Measurements from ENCODE around the gene RASSF5. TPM values are rescaled to one million over a fixed set of nuclear protein-coding genes. Genes with fewer than 3 reads are reported as not detected.
A peak's percentile ranks its signal among the peaks of the same experiment; 100 is the strongest.

Gene RASSF5
- total RNA-seq, 2 donors from 2014 or later: 177 to 188 TPM

GRCh38 chr1:206568779-206569352 is 61.5 kb downstream of the RASSF5 start:
- peaks cover 19% of the 10 kb centered on the region for H3K36me3 Mint-ChIP-seq (ENCODE audit: low read depth)
- H3K9me3 ChIP-seq (ENCODE audit: control insufficient read depth, low read length, poor library complexity, severe bottlenecking): no peaks in the 10 kb centered on the region
- peak overlapping the region; percentile 86 for H3K4me3 Mint-ChIP-seq
- no peak for DNase-seq
- peaks cover 83% of the 10 kb centered on the region for H3K4me1 Mint-ChIP-seq
- H3K27me3 Mint-ChIP-seq: no peaks in the 10 kb centered on the region
- peak overlapping the region; percentile 100 for H3K27ac Mint-ChIP-seq
- ATAC-seq: peak; percentile 77

GRCh38 chr1:206569556-206569955 is 62.2 kb downstream of the RASSF5 start:
- peak overlapping the region; percentile 100 for H3K27ac Mint-ChIP-seq
- H3K27me3 Mint-ChIP-seq: no peaks in the 10 kb centered on the region

GRCh38 chr1:206570529-206570928 is 63.2 kb downstream of the RASSF5 start:
- DNase-seq (no peak), ATAC-seq (no peak)
- H3K27me3 Mint-ChIP-seq: no peaks in the 10 kb centered on the region
- no peaks in the 10 kb centered on the region for H3K9me3 ChIP-seq (ENCODE audit: control insufficient read depth, low read length, poor library complexity, severe bottlenecking)
- H3K27ac Mint-ChIP-seq: peak overlapping the region; percentile 100
- H3K36me3 Mint-ChIP-seq (ENCODE audit: low read depth): peaks cover 17% of the 10 kb centered on the region
- peaks cover 82% of the 10 kb centered on the region for H3K4me1 Mint-ChIP-seq
- peak overlapping the region; percentile 75 for H3K4me3 Mint-ChIP-seq

More at GRCh38 chr1:206569556-206569955, 62.2 kb downstream of the RASSF5 start:
- ATAC-seq: no peak
- H3K36me3 Mint-ChIP-seq (ENCODE audit: low read depth): peaks cover 17% of the 10 kb centered on the region
- H3K4me1 Mint-ChIP-seq: peaks cover 82% of the 10 kb centered on the region
- H3K4me3 Mint-ChIP-seq: peak overlapping the region; percentile 25
- H3K9me3 ChIP-seq (ENCODE audit: control insufficient read depth, low read length, poor library complexity, severe bottlenecking): no peaks in the 10 kb centered on the region
- DNase-seq: no peak

GRCh38 chr1:206572835-206573234 is 65.5 kb downstream of the RASSF5 start:
- H3K4me1 Mint-ChIP-seq: peaks cover 83% of the 10 kb centered on the region
- H3K27ac Mint-ChIP-seq: peak overlapping the region; percentile 100
- H3K9me3 ChIP-seq (ENCODE audit: control insufficient read depth, low read length, poor library complexity, severe bottlenecking): no peaks in the 10 kb centered on the region
- ATAC-seq (no peak), DNase-seq (no peak)
- H3K27me3 Mint-ChIP-seq: no peaks in the 10 kb centered on the region
- peak overlapping the region; percentile 41 for H3K4me3 Mint-ChIP-seq
- H3K36me3 Mint-ChIP-seq (ENCODE audit: low read depth): peaks cover 14% of the 10 kb centered on the region

DNA sequence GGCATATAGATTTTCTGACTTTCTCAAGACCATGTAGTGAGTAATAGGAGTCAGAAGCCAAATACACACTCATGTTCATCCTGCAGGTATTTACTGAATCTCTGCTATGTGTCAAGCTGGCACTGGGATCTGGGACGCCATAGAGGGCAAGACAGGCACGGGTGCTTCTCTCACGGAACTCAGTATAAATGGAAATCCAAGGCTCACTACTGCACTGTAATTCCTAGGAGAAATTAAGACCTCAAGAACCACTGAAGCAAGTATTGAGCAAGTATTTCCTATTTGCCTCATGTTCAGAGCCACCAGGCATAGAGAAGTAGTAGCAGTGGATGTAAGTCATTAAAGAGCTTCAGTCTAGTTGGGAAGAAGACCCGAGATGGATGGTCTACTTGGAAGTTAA is 66.0 kb downstream of the RASSF5 start:
- peaks cover 17% of the 10 kb centered on the region for H3K36me3 Mint-ChIP-seq (ENCODE audit: low read depth)
- H3K27ac Mint-ChIP-seq: peak overlapping the region; percentile 100
- peak overlapping the region; percentile 41 for H3K4me3 Mint-ChIP-seq

DNA sequence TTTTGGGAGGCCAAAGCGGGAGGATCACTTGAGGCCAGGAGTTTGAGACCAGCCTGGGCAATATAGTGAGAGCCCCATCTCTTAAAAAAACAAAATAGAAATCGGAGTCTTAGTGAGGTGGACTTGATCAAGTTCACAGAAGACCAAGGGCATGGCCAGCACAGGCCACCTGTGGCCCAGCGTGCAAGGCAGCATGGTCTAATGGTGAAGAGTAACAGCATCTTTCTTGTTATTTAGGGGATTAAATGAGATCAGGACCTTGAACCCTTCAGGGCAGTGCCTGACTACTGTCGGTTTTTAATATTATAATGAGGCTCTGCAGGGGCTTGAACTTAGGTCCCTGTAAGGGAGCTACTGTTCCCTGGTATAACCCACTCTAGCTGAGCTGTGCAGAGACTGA is 66.4 kb downstream of the RASSF5 start:
- Mint-ChIP-seq H3K4me1 (peaks cover 84% of the 10 kb centered on the region), H3K36me3 (ENCODE audit: low read depth) (peaks cover 17% of the 10 kb centered on the region)

More for the DNA sequence above, 66.0 kb downstream of the RASSF5 start:
- ATAC-seq (no peak), DNase-seq (no peak)
- Mint-ChIP-seq H3K27me3 (no peaks in the 10 kb centered on the region), H3K4me1 (peaks cover 84% of the 10 kb centered on the region)
- no peaks in the 10 kb centered on the region for H3K9me3 ChIP-seq (ENCODE audit: control insufficient read depth, low read length, poor library complexity, severe bottlenecking)

GRCh38 chr1:206575165-206575893 is 68.0 kb downstream of the RASSF5 start:
- no peaks in the 10 kb centered on the region for H3K9me3 ChIP-seq (ENCODE audit: control insufficient read depth, low read length, poor library complexity, severe bottlenecking)
- Mint-ChIP-seq H3K4me3 (peak overlapping the region; percentile 93), H3K36me3 (ENCODE audit: low read depth) (peaks cover 17% of the 10 kb centered on the region), H3K4me1 (peaks cover 86% of the 10 kb centered on the region), H3K27me3 (no peaks in the 10 kb centered on the region), H3K27ac (peak overlapping the region; percentile 100)
- ATAC-seq (peak; percentile 73), DNase-seq (peak in 2 of 3 donors; percentile 31)

More for the DNA sequence above, 66.4 kb downstream of the RASSF5 start:
- Mint-ChIP-seq H3K27ac (peak overlapping the region; percentile 100), H3K27me3 (no peaks in the 10 kb centered on the region), H3K4me3 (peak overlapping the region; percentile 41)
- no peaks in the 10 kb centered on the region for H3K9me3 ChIP-seq (ENCODE audit: control insufficient read depth, low read length, poor library complexity, severe bottlenecking)
- ATAC-seq: no peak
- no peak for DNase-seq

- Mint-ChIP-seq H3K27ac (peak overlapping the region; percentile 100), H3K4me3 (peak overlapping the region; percentile 93), H3K36me3 (ENCODE audit: low read depth) (peaks cover 19% of the 10 kb centered on the region), H3K4me1 (peaks cover 89% of the 10 kb centered on the region), H3K27me3 (no peaks in the 10 kb centered on the region)
- DNase-seq (no peak), ATAC-seq (no peak)
- H3K9me3 ChIP-seq (ENCODE audit: control insufficient read depth, low read length, poor library complexity, severe bottlenecking): no peaks in the 10 kb centered on the region
Observed at GRCh38 chr1:206575894-206576737, 68.8 kb downstream of the RASSF5 start.

GRCh38 chr1:206577626-206578025 is 70.3 kb downstream of the RASSF5 start:
- H3K9me3 ChIP-seq (ENCODE audit: control insufficient read depth, low read length, poor library complexity, severe bottlenecking): no peaks in the 10 kb centered on the region
- Mint-ChIP-seq H3K27me3 (no peaks in the 10 kb centered on the region), H3K4me1 (peaks cover 86% of the 10 kb centered on the region), H3K4me3 (peak overlapping the region; percentile 93), H3K36me3 (ENCODE audit: low read depth) (peaks cover 16% of the 10 kb centered on the region), H3K27ac (peak overlapping the region; percentile 100)
- ATAC-seq: no peak
- DNase-seq: no peak

GRCh38 chr1:206578068-206578977 is 71.0 kb downstream of the RASSF5 start:
- Mint-ChIP-seq H3K4me3 (peak overlapping the region; percentile 93), H3K27ac (peak overlapping the region; percentile 100), H3K36me3 (ENCODE audit: low read depth) (peaks cover 15% of the 10 kb centered on the region), H3K27me3 (no peaks in the 10 kb centered on the region), H3K4me1 (peaks cover 88% of the 10 kb centered on the region)
- DNase-seq (no peak), ATAC-seq (peak; percentile 5)
- H3K9me3 ChIP-seq (ENCODE audit: control insufficient read depth, low read length, poor library complexity, severe bottlenecking): no peaks in the 10 kb centered on the region

GRCh38 chr1:206578978-206579374 is 71.6 kb downstream of the RASSF5 start:
- Mint-ChIP-seq H3K27ac (peak overlapping the region; percentile 100), H3K4me1 (peaks cover 88% of the 10 kb centered on the region), H3K4me3 (peak overlapping the region; percentile 93), H3K27me3 (no peaks in the 10 kb centered on the region), H3K36me3 (ENCODE audit: low read depth) (peaks cover 16% of the 10 kb centered on the region)
- no peak for DNase-seq
- ATAC-seq: no peak
- H3K9me3 ChIP-seq (ENCODE audit: control insufficient read depth, low read length, poor library complexity, severe bottlenecking): no peaks in the 10 kb centered on the region

- ATAC-seq (peak; percentile 70), DNase-seq (peak; percentile 60 to 78 (median 74))
- peaks cover 16% of the 10 kb centered on the region for H3K36me3 Mint-ChIP-seq (ENCODE audit: low read depth)
- peak overlapping the region; percentile 93 for H3K4me3 Mint-ChIP-seq
- no peaks in the 10 kb centered on the region for H3K9me3 ChIP-seq (ENCODE audit: control insufficient read depth, low read length, poor library complexity, severe bottlenecking)
- no peaks in the 10 kb centered on the region for H3K27me3 Mint-ChIP-seq
- peak overlapping the region; percentile 100 for H3K27ac Mint-ChIP-seq
- H3K4me1 Mint-ChIP-seq: peaks cover 83% of the 10 kb centered on the region
Observed at GRCh38 chr1:206579747-206580437, 72.6 kb downstream of the RASSF5 start.
